HFFc6 (cell line): ENCODE data around the gene GCSAML. TPM values are rescaled to one million over a fixed set of nuclear protein-coding genes. Genes with fewer than 3 reads are reported as not detected.
A peak's percentile ranks its signal among the peaks of the same experiment; 100 is the strongest.

Experiments
- DNase-seq: peaks from one replicate; pipeline ENCODE4 v3.0.0-alpha.2; 2018
- H3K27ac Mint-ChIP-seq: 2 replicates; pipeline ENCODE4 v1.8.0; 2020; ENCODE audit warnings: mild to moderate bottlenecking, mixed read lengths
- H3K27me3 Mint-ChIP-seq: 2 replicates; pipeline ENCODE4 v1.8.0; 2021; ENCODE audit warnings: mild to moderate bottlenecking, moderate library complexity, mixed read lengths; ENCODE audit not compliant: insufficient read depth
- H3K36me3 Mint-ChIP-seq: 2 replicates; pipeline ENCODE4 v1.8.0; 2021; ENCODE audit warnings: low read depth, mixed read lengths
- H3K4me1 Mint-ChIP-seq: 2 replicates; pipeline ENCODE4 v1.8.0; 2020; ENCODE audit warnings: low read depth, mixed read lengths
- H3K4me3 Mint-ChIP-seq: 2 replicates; pipeline ENCODE4 v1.8.0; 2020; ENCODE audit warnings: mild to moderate bottlenecking, moderate library complexity, mixed read lengths
- H3K9me3 Mint-ChIP-seq: 2 replicates; pipeline ENCODE4 v1.8.0; 2020; ENCODE audit warnings: mild to moderate bottlenecking, mixed read lengths
- total RNA-seq, 6 experiments: library from RNA; stranded (reverse); fragmentation: NEBNext Ultra II Directional; extraction: Animal tissue kit (Norgen Biotek cat#: 25700); gene quantifications; 2 replicates in 1 of 6; 3 replicates in 5 of 6; pipeline ENCODE4 v1.2.3, GENCODE V29; 2021
- TF ChIP-seq, protein P1 (sequence below): fragments of 200-600 bp; sonication (generic); IDR thresholded peaks from 2 replicates; pipeline ENCODE4 v1.5.0; 2021; ENCODE audit warnings: antibody characterized with exemption, mild to moderate bottlenecking

GCSAML gene
- total RNA-seq, 6 experiments from 2014 or later: not detected

DNA sequence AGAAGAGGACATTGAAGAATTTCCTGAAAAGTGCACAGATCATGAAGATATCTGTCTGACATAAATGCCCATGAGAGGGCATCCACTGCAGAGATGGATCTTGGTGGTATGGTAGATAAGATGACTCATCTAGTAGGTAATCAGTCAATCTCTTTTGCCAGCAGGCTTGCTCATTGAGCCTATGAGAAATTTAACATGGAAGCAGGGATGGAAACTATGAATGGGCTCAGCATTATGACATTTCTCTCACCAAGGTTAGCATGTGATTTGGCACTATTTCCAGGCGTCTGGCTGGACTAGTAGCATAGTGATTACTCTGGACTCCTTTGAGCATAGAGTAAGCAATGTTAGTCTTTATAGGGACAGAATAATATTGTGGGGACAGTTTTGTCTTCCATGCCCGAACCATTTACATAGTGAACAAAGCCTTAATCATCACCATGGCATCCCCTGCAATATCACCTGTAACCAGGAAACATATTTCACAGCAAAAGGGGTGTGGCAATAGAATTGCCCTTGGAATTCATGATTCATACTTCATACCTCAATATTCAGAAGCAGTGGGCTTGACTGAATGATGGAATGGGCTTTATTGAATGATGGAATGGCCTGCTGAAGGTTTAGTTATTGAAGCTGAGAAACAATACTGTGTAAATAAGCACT is 20.0 kb upstream of the GCSAML start:
- Mint-ChIP-seq H3K36me3 (no peaks in the 10 kb centered on the region), H3K9me3 (peaks cover 16% of the 10 kb centered on the region; the same call in 1 of the 2 replicates), H3K4me1 (no peaks in the 10 kb centered on the region), H3K27ac (no peak overlapping the region), H3K4me3 (no peak overlapping the region), H3K27me3 (no peaks in the 10 kb centered on the region; the same call in 1 of the 2 replicates)
- TF ChIP-seq, protein P1, sequence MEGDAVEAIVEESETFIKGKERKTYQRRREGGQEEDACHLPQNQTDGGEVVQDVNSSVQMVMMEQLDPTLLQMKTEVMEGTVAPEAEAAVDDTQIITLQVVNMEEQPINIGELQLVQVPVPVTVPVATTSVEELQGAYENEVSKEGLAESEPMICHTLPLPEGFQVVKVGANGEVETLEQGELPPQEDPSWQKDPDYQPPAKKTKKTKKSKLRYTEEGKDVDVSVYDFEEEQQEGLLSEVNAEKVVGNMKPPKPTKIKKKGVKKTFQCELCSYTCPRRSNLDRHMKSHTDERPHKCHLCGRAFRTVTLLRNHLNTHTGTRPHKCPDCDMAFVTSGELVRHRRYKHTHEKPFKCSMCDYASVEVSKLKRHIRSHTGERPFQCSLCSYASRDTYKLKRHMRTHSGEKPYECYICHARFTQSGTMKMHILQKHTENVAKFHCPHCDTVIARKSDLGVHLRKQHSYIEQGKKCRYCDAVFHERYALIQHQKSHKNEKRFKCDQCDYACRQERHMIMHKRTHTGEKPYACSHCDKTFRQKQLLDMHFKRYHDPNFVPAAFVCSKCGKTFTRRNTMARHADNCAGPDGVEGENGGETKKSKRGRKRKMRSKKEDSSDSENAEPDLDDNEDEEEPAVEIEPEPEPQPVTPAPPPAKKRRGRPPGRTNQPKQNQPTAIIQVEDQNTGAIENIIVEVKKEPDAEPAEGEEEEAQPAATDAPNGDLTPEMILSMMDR: no peak
- no peak for DNase-seq

GRCh38 chr1:247529771-247530355 is 19.1 kb upstream of the GCSAML start:
- Mint-ChIP-seq H3K27ac (no peak overlapping the region), H3K27me3 (no peaks in the 10 kb centered on the region; the same call in 1 of the 2 replicates), H3K36me3 (no peaks in the 10 kb centered on the region), H3K4me3 (no peak overlapping the region), H3K4me1 (no peaks in the 10 kb centered on the region), H3K9me3 (peaks cover 10% of the 10 kb centered on the region; the same call in 1 of the 2 replicates)
- DNase-seq: no peak
- TF ChIP-seq, protein P1: no peak

DNA sequence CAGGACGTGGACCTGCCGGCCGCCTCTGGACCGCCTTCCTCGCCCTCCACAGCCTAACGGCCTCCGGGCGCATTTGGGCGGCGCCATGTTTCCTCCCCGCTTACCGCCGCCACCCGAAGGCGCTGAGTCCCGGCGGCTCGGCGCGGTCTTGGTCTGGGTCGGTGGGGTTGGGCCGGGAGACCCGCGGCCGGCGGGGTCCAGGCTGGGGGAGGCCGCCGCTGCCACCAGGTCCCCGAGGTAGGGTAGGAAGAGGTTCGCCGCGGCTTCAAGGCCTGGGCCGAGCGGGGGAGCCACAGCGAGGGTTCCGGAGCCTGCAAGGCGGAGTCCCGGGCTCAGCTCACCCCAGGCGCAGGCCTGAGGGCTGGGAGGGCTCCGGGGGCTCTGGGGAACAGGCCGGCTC is 18.1 kb upstream of the GCSAML start:
- no peak for DNase-seq

DNA sequence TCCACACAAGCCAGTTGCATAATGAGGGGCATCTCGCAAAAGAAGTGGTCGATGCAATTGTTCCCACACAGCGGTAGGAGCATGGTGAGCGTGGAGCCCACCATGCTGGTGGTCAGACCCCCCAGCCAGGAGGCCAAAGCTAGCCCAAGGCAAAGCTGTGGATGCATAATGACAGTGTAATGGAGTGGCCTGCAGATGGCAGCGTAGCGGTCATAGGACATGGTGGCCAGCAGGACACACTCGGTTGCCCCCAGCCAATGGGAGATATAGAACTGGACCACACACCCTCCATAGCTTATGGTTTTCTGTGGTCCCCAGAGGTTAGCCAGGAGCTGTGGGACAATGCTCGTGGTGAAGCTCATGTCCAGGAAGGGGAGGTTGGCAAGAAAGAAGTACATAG is 17.0 kb upstream of the GCSAML start:
- Mint-ChIP-seq H3K27ac (no peak overlapping the region), H3K27me3 (no peaks in the 10 kb centered on the region; the same call in 1 of the 2 replicates), H3K4me1 (no peaks in the 10 kb centered on the region; the same call in 1 of the 2 replicates), H3K4me3 (no peak overlapping the region), H3K9me3 (peaks cover 10% of the 10 kb centered on the region; the same call in 1 of the 2 replicates), H3K36me3 (no peaks in the 10 kb centered on the region)
- DNase-seq: no peak
- TF ChIP-seq, protein P1: 0 out of 2 replicates have a peak, but pooled peaks have one; percentile 16

More for the DNA sequence above, 18.1 kb upstream of the GCSAML start:
- Mint-ChIP-seq H3K4me3 (no peak overlapping the region), H3K9me3 (peaks cover 10% of the 10 kb centered on the region; the same call in 1 of the 2 replicates), H3K27ac (no peak overlapping the region), H3K27me3 (no peaks in the 10 kb centered on the region; the same call in 1 of the 2 replicates), H3K36me3 (no peaks in the 10 kb centered on the region), H3K4me1 (no peaks in the 10 kb centered on the region; the same call in 1 of the 2 replicates)
- TF ChIP-seq, protein P1: no peak

- H3K27ac Mint-ChIP-seq: no peak overlapping the region
- H3K4me3 Mint-ChIP-seq: no peak overlapping the region
- H3K4me1 Mint-ChIP-seq: no peaks in the 10 kb centered on the region; the same call in 1 of the 2 replicates
- peaks cover 12% of the 10 kb centered on the region; the same call in 1 of the 2 replicates for H3K9me3 Mint-ChIP-seq
- no peaks in the 10 kb centered on the region for H3K36me3 Mint-ChIP-seq
- TF ChIP-seq, protein P1: no peak
- no peaks in the 10 kb centered on the region; the same call in 1 of the 2 replicates for H3K27me3 Mint-ChIP-seq
- no peak for DNase-seq
These were observed 13.5 kb upstream of the GCSAML start for GRCh38 chr1:247535402-247535801.
